ENCODE results near the gene TAOK2.
"Not testable (repeated sequence)": the region's sequence is repeated elsewhere in the genome, so short reads cannot be mapped to it uniquely, and the experiment has no call there.

TAOK2 gene

DNA sequence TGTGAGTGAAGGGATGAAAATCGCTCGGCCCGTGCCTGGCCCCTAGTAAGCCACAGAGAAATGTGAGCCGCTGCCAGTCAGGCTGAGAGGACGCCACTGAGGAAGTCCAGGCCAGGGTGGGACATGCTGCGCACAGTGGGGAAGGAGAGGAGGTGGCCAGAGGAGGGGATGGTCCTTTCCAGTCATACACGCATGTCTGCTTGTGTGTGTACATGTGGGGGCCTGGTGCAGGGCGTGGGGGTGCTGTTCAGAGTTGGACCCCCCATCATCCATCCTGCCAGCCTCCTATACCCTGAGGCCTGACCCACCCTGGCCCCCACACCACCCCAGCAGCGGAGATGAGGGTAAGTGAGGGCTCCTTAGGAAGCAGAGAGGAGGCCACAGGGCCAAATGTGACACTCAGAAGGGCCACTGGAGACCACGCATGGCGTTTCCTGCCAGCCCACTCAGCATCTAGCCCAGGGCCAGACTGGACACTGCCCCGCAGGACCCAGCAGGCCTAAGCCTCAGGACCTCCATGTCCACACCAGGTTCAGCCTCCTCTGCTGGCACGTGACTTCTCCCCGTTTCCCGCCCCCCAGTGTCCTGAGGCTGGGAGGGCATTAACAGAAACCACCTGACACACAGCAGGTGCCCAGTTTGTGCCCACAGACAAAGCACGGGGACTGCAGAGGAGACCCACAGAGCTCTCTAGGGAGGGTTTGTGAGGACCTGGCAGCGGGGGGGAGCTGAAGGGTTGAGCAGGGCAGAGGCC is 30.2 kb downstream of the TAOK2 start:
- no peak for DNase-seq (ENCODE audit: low read depth in 2 of 2)

DNA sequence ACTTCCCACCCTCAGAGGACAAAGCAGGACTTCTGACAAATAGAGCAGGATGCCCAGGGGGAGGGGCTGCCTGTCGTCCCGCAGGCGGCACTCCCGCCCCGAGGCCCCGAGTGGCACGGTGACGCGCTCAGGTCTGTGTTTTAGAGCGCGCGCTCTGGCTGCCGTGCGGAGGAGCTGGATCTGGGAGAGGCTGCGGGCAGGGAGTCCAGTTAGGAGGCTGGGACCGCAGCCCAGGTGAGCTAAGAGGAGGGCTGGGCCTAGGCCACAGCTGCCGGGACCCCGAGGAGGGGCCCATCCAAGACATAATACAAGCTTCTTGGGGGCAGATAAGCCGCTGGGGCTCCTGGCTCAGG is 30.7 kb downstream of the TAOK2 start:
- no peak for DNase-seq (ENCODE audit: low read depth in 2 of 2)

DNA sequence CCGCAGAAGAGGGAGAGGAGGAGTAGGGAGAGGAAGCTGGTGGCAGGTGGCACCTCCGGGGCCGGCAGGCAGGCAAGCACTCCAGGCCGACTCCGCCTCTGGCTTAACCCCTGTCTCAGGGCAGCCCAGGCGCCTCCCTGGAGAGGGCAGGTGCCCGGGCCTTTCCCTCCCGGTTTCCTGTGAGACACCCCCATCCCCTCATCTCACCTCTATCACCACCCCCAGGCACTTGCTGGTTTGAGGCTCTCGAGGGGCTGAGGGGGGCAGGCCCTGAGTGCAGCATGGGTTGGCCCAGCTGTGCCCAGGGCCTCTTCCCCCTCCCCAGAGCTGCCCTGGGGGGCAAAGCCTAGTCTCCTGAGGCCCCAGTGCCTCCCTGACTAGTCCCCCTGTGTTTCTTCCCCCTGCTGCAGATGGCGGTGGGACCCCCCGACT is 31.2 kb downstream of the TAOK2 start:
- no peak for DNase-seq (ENCODE audit: low read depth in 2 of 2)

DNA sequence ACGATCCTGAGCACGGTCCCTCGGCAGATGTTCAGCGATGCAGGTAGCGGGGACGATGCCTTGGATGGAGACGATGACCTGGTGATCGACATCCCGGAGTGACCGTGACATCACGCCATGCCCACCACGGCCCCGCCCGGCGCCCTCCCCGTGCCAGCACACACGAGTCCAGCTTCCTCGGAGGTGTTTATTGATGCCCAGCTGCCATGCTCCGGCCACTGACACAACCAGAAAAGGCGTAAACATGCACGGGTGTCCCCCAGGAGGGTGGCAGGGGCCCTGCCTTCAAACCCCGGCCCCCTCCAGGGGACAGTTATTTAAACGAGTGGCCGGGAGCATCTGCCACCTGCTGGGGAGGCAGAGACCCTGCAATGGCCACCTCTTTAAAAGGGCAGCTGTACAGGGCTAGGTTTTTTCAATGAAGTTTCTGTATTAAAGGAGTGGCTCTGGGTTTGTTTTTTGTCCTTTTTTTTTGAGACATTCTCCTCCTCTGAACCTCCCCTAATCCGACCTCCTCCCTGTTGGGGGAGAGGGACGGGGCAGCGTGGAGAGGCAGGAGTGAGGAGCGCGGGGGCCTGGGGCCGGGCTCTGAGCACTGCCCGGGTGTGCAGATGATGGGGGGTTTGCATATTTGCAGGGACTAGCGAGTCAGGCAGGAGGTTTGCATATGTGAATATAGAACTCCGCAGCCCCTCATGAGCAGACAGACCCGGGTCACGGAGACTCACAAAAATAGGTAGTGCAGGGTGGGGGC is 31.9 kb downstream of the TAOK2 start:
- no peak for DNase-seq (ENCODE audit: low read depth in 2 of 2)

DNA sequence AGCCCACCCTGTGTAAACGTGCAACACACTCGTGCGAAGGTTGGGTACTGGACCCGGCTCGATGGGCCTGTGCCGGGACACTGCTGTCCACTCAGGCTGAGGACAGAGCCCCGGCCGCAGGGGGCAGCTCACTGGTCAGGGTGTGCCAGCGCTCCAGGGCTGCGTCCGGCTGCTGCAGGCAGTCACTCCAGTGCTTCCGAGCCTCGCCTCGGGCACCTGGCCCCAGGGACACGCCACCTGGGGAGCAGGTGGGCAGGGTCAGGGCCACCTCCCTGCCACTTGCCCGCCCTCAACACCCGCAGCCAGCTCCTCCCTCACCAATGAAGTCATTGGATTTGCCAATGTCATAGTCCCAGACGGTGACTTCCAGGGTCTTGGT is 32.4 kb downstream of the TAOK2 start:
- no peak for DNase-seq (ENCODE audit: low read depth in 2 of 2)

DNA sequence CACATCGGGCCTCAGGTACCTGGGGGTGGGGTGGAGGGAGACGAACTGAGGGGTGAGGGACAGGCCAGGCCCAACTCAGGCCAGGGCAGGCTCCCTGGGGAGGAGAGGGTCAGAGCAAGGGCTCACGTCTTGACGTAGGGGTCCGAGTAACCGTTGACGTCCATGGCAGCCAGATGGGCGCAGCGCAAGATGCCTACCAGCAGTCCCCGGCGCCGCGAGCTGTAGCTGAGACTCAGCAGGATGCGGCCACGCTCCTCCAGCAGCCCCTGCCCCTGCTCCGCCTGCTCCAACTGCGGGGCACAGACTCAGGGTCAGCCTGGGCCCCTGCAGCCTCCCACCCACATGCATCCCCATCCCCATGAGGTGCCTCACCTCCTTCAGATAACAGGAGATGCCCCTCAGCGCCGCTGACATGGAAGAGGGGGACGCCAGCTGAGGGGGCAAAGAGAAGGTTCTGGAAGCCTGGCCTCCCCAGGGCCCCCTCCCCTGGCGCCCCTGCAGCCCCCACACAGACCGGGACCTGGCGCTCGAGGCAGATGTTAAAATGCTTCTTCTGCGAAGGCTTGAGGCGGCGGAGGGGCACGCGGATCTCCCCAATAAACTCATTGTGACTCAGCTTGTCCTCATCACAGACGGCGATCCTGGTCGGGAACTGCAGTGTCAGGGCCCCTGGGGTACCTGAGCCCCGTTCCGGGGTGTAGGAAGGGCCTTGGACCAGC is 33.1 kb downstream of the TAOK2 start:
- DNase-seq (ENCODE audit: low read depth in 2 of 2): no peak

DNA sequence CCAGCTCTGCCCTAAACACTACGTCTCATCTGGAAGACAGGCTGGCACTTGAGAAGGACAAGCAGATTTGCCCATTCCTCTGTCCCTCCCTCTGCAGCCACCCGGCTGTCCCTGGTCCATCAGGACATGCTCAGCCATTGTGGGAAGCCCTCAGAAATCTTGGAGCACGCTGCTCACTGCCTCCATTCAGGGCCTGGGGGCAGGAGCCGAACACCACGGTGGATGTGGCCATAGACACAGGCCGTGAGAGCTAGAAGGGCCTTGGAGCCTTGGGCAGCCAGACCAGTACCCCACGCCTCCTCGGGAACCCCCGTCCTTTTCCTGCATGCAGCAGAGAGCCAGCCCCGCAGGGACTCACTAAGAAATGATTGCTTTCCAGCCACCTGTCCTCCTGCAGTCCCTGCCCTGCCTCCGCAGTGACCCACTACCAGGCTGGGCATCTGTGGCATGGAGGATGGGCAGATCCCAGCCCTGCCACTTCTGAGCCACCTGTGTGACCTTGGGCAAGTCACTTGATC is 33.8 kb downstream of the TAOK2 start:
- no peak for DNase-seq (ENCODE audit: low read depth in 2 of 2)

DNA sequence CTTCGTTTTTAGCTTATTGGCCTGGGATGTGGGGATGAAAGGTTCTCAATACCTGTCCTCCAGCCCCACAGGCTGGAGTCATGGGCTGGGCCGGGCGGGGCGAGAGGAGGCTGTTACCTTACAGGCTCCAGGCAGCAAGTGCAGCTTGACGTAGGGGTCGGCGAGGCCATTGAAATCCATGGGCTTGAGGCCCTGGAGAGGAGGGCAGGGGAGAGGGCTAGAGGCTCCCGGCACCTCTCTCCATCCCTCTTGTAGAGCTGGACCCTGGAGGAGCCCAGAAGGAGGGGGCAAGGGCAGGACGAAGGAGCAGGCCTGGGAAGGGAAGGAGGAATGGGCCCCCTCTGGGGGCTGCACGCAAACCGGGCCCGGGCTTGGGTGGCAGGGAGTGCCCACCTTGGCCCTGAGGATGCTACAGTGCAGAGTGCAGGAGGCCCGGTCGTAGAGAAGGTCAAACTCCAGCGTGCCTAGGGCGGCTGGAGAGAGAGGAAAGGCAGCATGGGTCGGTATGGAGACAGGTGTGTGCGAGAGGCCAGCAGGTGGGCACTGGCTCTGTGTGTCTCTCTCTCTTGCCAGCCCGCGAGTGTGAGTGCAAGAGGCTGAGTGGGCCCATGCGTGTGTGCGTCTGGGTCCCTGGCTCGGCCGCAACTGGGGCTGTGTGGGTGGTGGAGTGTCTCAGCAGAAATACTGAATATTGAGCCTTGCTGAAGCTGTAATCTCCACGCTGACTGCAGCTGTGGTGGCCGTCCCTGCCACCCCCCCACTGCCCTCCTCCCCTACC is 35.6 kb downstream of the TAOK2 start:
- no peak for DNase-seq (ENCODE audit: low read depth in 2 of 2)

DNA sequence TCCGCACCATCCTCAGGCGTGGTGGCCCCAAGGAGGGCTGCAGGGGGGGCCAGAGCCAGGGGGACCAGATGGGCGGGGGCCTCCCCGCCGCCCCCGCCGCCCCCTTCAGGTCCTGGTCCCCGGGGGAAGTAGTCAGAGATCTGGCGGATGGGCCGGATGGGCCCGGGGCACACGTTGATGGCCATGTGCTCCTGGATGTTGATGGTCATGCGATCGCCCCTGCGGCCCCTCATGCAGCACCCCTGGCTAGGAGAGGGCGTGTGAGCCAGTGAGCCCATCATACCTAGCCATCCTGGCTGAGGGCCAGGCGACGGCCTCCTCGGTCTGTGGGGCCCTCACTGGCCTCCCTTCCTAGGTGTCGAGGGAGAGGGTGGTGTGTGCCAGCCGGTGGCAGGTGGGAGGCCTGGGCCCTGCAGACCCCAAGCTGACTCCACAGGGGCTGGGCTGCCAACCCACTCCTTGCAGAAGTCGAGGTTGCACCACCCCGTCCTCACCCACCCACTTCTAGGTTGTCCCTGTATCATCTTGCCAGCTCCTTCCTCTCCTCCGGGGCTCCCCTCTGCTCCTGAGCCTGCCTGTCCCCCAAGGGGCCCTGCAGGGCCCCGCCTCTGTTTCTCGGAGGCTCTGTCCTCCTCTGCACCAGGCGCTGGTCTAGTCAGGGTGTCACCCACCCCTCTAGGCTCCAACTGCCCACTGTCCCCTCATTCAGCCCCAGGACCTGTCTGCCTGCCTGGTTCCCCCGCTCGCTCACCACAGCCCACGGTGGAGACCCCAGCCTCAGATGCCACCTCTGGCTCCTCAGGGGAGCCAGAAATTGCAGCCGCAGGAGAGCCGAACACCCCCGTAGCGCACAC is 36.5 kb downstream of the TAOK2 start:
- DNase-seq (ENCODE audit: low read depth in 2 of 2): no peak

DNA sequence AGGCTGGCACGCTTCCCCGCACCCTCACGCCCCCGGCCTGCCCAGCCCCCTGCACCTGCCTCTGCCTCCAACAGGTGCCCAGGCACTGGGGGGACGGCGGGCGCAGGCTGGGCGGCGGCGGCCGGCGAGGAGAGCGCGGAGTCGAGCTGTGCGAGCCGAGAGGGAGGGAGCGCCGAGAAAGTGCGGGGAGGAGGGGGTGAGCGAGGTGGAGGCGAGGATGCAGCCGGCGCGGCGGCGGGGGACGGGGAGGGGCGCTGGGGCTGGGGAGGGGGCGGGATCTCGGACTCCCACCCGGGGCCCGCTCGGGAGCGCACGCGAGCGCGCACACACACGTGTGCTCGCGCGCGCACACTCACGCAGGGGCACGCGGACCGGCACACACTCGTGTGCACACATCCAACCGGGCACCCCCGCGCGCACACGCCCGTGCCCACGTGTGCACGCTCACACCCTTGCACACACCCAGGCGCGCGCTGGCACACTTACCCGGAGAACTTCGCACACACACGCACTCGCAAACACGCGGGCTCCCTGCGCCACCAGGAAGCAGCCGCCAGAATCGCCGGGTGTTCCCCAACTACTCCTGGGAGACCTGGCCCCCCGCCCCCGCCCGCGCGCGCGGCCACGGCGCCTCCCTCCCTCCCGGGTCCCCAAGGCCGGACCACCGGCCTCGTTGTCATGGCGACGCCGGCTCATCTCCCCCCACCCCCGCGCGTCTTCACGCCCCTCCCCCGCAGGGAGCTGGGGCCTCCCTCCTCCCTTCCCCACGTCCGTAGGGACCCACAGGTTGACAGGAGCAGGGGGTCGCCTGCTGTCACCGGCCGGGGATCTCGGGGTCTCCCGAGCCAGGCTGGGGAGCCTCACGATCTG is 37.4 kb downstream of the TAOK2 start, which contains the start of gene DOC2A:
TSS of gene DOC2A (minus strand) at position 184 of the 870 bp plus-strand sequence. CDS start 805 bp downstream, outside the sequence.
- DNase-seq (ENCODE audit: low read depth in 2 of 2): no peak

DNA sequence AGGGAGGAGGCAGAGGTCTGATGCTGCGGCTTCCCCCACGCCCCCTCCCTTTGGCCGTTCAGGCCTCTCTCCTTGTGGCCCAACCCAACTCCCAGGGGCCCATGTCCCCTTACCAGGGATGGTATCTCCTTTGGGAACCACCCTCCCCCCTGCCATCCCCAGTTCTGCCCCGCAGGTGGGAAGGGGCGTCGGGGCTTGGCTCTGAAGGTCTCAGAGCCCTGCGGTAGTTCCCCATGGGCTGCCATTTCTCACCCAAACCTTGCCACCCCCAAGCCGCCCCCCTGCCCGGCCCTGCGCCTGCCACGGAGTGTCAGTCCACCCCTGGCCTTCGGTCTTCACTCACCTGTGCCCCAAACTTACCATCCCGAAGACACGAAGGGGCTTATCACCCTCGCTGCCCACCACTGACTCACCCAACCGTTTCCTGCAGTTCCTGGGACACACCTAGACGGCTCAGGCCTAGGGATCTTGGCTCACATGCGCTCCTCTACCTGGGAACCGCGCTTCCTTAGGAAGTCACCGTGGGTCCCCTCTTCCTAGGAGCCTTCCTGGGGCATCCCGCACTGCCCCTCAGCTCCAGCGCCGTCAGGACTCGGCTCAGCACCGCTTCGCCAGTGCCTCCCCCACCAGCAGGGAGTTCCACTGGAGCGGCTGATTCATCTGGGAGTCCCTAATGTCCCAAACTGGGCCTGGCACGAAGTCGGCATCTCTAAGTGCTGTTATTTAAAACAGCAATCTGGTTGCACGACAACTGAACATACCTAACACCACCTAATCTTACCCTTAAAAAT is 38.2 kb downstream of the TAOK2 start:
- DNase-seq (ENCODE audit: low read depth in 2 of 2): no peak

DNA sequence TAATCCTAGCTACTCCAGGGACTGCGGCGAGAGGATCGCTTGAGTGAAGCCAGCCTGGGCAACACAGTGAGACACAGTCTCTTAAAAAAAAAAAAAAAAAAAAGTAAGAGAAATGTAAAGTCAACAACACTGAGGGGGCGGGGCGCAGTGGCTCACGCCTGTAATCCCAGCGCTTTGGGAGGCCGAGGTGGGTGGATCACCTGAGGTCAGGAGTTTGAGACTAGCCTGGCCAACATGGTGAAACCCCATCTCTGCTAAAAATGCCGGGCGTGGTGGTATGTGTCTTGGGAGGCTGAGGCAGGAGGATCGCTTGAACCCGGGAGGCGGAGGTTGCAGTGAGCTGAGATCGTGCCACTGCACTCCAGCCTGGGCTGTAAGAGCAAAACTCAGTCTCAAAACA is 38.9 kb downstream of the TAOK2 start:
- not testable (repeated sequence) for DNase-seq (ENCODE audit: low read depth in 2 of 2)

DNA sequence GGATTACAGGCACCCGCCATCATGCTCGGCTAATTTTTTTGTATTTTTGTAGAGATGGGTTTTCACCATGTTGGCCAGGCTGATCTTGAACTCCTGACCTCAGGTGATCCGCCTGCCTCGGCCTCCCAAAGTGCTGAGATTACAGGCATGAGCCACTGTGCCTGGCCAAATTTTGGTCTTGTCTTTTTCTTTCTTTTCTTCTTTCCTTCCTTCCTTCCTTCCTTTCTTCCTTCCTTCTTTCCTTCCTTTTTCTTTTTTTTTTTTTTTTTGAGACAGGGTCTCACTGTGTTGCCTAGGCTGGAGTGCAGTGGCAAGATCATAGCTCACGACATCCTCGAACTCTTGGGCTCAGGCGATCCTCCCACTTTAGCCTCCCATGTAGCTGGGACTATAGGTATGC is 41.8 kb downstream of the TAOK2 start:
- DNase-seq (ENCODE audit: low read depth in 2 of 2): not testable (repeated sequence)

DNA sequence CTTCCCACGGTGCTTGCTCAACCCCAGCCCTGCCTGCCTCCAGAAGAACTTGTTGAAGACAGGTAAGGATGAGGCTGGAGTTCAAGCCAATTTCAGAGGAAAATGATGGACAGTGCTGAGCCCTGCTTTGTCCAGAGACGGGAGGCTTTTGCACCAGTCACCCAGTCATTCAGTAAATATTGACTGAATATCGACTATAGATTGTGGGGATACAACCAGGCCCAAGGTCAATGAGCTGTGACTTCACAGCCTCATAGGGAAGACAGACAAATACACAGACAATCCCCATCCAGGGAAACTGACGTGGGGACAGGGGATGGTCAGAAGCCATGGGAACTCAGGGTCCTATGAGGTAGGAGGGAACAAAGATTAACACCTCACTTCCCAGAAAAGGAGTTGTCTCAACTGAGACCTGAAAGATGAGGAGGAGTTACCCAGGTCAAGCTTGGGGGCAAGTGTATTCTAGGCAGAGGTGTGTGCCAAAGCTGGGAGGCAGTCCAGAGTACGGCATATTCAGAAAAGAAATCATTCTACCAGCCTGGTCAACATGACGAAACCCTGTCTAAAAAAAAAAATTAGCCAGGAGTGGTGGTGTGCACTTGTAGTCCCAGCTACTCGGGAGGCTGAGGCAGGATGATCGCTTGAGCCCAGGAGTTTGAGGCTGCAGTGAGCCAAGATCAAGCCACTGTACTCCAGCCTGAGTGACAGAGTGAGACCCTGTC is 43.0 kb downstream of the TAOK2 start:
- DNase-seq (ENCODE audit: low read depth in 2 of 2): no peak

DNA sequence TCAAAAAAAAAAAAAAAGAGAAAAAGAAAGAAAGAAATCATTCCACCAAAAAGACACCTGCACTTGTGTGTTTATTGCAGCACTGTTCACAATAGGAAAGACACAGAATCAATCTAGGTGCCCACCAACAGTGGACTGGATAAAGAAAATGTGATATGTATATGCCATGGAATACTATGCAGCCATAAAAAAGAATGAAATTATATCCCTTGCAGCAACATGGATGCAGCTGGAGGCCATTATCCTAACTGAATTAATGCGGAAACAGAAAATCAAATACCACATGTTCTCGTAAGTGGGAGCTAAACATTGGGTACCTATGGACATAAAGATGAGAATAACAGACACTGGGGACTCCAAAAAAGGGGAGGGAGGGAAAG is 43.6 kb downstream of the TAOK2 start:
- DNase-seq (ENCODE audit: low read depth in 2 of 2): no peak

DNA sequence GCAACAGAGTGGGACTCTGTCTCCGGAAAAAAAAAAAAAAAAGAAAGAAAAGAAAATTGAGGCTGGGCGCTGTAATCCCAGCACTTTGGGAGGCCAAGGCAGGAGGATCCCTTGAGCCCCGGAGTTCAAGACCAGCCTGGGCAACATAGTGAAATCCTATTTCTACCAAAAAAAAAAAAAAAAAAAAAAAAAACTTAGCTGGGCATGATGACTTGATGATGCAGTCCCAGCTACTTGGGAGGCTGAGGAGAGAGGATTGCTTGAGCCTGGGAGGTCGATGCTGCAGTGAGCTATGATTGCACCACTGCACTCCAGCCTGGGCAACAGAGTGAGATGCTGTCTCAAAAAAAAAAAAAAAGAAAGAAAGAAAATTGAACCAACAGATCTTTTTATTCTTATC is 44.3 kb downstream of the TAOK2 start:
- DNase-seq (ENCODE audit: low read depth in 2 of 2): not testable (repeated sequence)

DNA sequence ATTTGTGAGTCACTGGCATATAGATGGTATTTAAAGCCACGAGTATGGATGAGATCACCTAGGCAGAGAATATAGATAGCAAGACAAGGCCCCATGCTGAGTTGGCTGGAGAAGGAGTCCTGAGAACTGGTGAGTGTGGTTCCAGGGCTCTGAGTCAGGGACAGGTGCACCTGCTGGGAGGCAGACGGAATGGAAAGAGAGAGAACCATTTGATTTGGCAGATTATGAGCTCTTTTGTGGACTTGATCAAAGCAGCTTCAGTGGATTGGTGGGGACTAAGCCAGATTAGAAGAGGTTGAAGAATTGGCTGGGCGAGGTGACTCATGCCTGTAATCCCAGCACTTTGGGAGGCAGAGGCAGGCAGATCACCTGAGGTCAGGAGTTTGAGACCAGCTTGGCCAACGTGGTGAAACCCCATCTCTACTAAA is 45.1 kb downstream of the TAOK2 start:
- no peak for DNase-seq (ENCODE audit: low read depth in 2 of 2)

DNA sequence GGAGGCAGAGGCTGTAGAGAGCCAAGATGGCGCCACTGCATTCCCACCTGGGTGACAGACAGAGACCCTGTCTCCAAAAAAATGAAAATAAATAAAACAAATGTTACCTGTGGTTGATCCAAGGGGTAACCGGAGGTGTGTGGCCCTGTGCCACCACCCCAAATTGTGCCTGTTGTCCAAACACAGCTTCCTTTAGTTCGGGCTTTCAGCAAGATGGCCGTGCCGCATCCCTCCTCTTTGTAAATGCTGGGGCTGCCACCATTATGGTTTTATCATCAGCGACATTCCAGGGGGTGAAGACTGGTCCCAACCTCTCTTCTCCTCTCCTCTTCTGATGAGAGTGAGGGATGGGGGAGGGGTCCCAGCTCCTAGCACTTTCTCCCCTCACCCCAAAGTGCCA is 49.2 kb downstream of the TAOK2 start, which contains the start of gene C16orf92:
TSS of gene C16orf92 (plus strand) at position 312 of the 400 bp plus-strand sequence. CDS start 143 bp downstream, outside the sequence.
- no peak for DNase-seq (ENCODE audit: low read depth in 2 of 2)
